IMR-90 (cell line): Measurements from ENCODE around the gene AGBL1.

Experiments
- BHLHE40 ChIP-seq: fragments of 150-350 bp; IDR thresholded peaks from 2 replicates; pipeline ENCODE4 v1.6.1; 2016; ENCODE audit warnings: mild to moderate bottlenecking, low read depth, low read length
- CEBPB ChIP-seq: IDR thresholded peaks from 2 replicates; pipeline ENCODE4 v1.6.1; 2012; ENCODE audit warnings: low read depth, low read length, improper control_type of control experiment
- CTCF ChIP-seq: conservative IDR thresholded peaks from 2 replicates; pipeline ENCODE4 v1.5.1; 2012; ENCODE audit warnings: mild to moderate bottlenecking, low read depth, low read length, improper control_type of control experiment
- FOS ChIP-seq: fragments of 150-350 bp; IDR thresholded peaks from 2 replicates; pipeline ENCODE4 v1.6.1; 2016; ENCODE audit warnings: low read depth, low read length
- MAFK ChIP-seq: IDR thresholded peaks from 2 replicates; pipeline ENCODE4 v1.6.1; 2012; ENCODE audit warnings: low read depth, low read length, improper control_type of control experiment
- MAZ ChIP-seq: IDR thresholded peaks from 2 replicates; pipeline ENCODE4 v1.6.1; 2012; ENCODE audit warnings: low read depth, mild to moderate bottlenecking, low read length, improper control_type of control experiment, moderate library complexity, borderline replicate concordance
- MXI1 ChIP-seq: IDR thresholded peaks from 2 replicates; pipeline ENCODE4 v1.6.1; 2012; ENCODE audit warnings: low read depth, mild to moderate bottlenecking, low read length, moderate library complexity, borderline replicate concordance
- NFE2L2 ChIP-seq: fragments of 150-350 bp; IDR thresholded peaks from 2 replicates; pipeline ENCODE4 v1.6.1; 2016; ENCODE audit warnings: low read depth, mild to moderate bottlenecking, low read length
- POLR2A ChIP-seq: IDR thresholded peaks from 2 replicates; pipeline ENCODE4 v1.6.1; 2012; ENCODE audit warnings: mild to moderate bottlenecking, low read depth, low read length
- RAD21 ChIP-seq: IDR thresholded peaks from 2 replicates; pipeline ENCODE4 v1.6.1; 2012; ENCODE audit warnings: low read length, improper control_type of control experiment
- RCOR1 ChIP-seq: IDR thresholded peaks from 2 replicates; pipeline ENCODE4 v1.6.1; 2012; ENCODE audit warnings: mild to moderate bottlenecking, low read length, improper control_type of control experiment; ENCODE audit not compliant: insufficient replicate concordance
- RFX5 ChIP-seq: IDR thresholded peaks from 2 replicates; pipeline ENCODE4 v1.8.0; 2012; ENCODE audit warnings: low read depth, mild to moderate bottlenecking, low read length, moderate library complexity
- SMC3 ChIP-seq: fragments of 150-350 bp; IDR thresholded peaks from 2 replicates; pipeline ENCODE4 v1.6.1; 2016; ENCODE audit warnings: low read depth, mild to moderate bottlenecking, antibody characterized with exemption, low read length, moderate library complexity
- USF2 ChIP-seq: fragments of 150-350 bp; IDR thresholded peaks from 2 replicates; pipeline ENCODE4 v1.6.1; 2017; ENCODE audit warnings: mild to moderate bottlenecking, antibody characterized with exemption, low read length, low read depth

- TF ChIP-seq CTCF = no peak
- TF ChIP-seq CEBPB = no peak
- TF ChIP-seq BHLHE40 = no peak
- TF ChIP-seq POLR2A = no peak
- TF ChIP-seq SMC3 = no peak
- TF ChIP-seq MXI1 = no peak
- no peak for TF ChIP-seq RFX5
- no peak for TF ChIP-seq NFE2L2
- no peak for TF ChIP-seq MAFK
- no peak for TF ChIP-seq FOS
- TF ChIP-seq RAD21 = no peak
- TF ChIP-seq MAZ = no peak
- TF ChIP-seq RCOR1 = no peak
- TF ChIP-seq USF2 = no peak
Observed at GRCh38 chr15:86425746-86426145, 346.1 kb downstream of the AGBL1 start.
